ENCODE results near the gene TPCN2.

TPCN2 gene

DNA sequence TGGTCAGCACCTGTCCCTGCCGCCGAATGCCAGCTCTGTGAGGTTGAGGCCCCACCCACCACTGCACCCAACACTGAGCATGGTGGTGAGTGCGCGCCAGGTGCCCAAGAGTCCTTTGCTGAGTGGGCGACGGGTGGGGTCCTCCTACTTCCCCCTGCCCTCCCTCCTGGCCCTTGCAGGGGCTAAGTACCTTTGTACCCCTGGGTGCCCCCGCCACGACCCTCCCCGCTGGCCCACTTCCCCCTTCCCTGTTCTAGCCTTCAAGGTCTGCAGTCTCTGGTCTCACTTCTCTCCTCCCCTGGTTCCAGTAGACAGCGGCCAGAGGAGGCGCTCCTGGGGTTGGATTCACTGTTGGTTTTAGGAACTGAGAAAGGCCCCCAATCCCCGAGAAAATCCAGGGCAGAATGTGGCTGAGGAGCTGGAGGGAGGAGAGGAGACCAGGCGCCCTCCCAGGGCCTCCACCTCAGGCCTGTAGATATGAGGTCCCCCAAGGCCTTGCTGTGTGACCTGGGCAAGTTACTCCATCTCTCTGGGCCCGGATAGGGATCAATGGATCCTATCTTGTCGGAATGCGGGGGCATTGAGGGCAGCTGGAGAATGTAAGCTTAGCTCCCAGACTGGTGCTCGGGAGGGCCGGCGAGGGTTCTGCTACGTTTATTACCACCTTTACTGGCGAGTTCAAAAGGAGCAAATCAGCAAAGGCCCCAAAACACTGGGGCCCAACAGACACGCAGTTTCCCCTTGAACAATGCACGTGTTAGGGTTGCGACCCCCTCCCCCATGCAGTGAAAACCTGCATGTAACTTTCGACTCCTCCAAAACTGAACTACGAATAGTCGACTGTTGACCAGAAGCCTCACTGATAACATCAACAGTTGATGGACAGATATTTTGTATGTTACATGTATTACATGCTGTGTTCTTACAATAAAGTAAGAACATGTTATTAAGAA, 75.1 kb downstream of the TPCN2 start:
- H3K79me1 ChIP-seq (replicated peaks; ENCODE audit: low read length, poor library complexity, severe bottlenecking): no peaks in the 10 kb centered on the region
- no peaks in the 10 kb centered on the region for H3K36me3 ChIP-seq (ENCODE audit: control insufficient read depth in 1 of 2, insufficient read depth in 2 of 2, low read depth in 1 of 2, low read length in 2 of 2)
- H4K91ac ChIP-seq (ENCODE audit: low read length): peak overlapping the region; percentile 90
- peaks cover 20% of the 10 kb centered on the region for H3K9me3 ChIP-seq (ENCODE audit: control insufficient read depth, low read length)
- no peak overlapping the region for H3K9ac ChIP-seq (ENCODE audit: low read length)
- H3K4me1 ChIP-seq (ENCODE audit: control insufficient read depth, insufficient read depth, low read depth, low read length): peaks cover 31% of the 10 kb centered on the region
- no peak overlapping the region for H2AFZ ChIP-seq (ENCODE audit: low read depth, low read length)
- H3K4me3 ChIP-seq (ENCODE audit: insufficient read depth in 1 of 2, low read depth in 1 of 2, low read length in 2 of 2): no peak overlapping the region
- peaks cover 9 to 14% of the 10 kb centered on the region in 2 experiments for H3K27me3 ChIP-seq (ENCODE audit: control insufficient read depth in 1 of 2, insufficient read depth in 1 of 2, low read length in 2 of 2)
- peak overlapping the region; percentile 66 for H2BK120ac ChIP-seq (ENCODE audit: low read depth, low read length)
- H2AK5ac ChIP-seq (ENCODE audit: low read length, severe bottlenecking): peak overlapping the region; percentile 59
- H3K27ac ChIP-seq (ENCODE audit: low read length, poor library complexity, severe bottlenecking): no peak overlapping the region
- H4K8ac ChIP-seq (ENCODE audit: low read length): peak overlapping the region; percentile 91
- H3K4me2 ChIP-seq (ENCODE audit: low read length, poor library complexity, severe bottlenecking): peak overlapping the region; percentile 50
- WGBS: 71% methylated on average over 25 of the region's 27 CpGs
- peak overlapping the region; percentile 44 to 55 for H3K18ac ChIP-seq (ENCODE audit: low read depth in 1 of 2, low read length in 2 of 2)
- H2BK12ac ChIP-seq (ENCODE audit: low read length in 2 of 2): peak overlapping the region; percentile 29 to 57
- H3K4ac ChIP-seq (ENCODE audit: low read depth in 1 of 2, low read length in 2 of 2): peak overlapping the region in 1 of 2 experiments; percentile 81
- H2BK15ac ChIP-seq (ENCODE audit: low read depth, poor library complexity, severe bottlenecking): peak overlapping the region; percentile 77
- no peak for DNase-seq
- H3K14ac ChIP-seq (ENCODE audit: low read length in 2 of 2): peak overlapping the region in 1 of 2 experiments; percentile 12
- H2BK5ac ChIP-seq (ENCODE audit: low read depth, low read length, poor library complexity, severe bottlenecking): no peak overlapping the region
- H3K23ac ChIP-seq (ENCODE audit: low read length in 2 of 2): peak overlapping the region in 1 of 2 experiments; percentile 16

DNA sequence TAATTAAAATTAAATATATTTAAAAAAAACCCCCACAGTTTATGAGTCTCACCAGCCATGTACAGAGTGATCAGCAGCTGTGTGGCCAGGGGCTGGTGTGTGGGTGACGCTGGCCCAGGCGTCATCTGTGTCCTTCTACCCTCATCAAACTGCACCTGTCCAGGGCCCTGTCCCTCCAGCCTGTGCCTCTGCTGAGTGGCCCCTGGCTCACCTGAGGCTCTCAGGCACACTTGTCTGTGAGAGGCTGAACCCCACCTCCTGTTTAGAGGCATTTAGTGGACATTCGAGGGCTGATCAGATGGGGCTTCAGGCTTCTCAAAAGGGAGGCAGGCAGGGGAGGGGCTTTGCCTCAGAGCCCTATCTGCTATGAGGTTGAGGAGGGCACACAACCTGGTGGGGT, 77.1 kb downstream of the TPCN2 start:
- Histone ChIP-seq H4K8ac (ENCODE audit: low read length) (no peak overlapping the region), H3K18ac (ENCODE audit: low read depth in 1 of 2, low read length in 2 of 2) (no peak overlapping the region), H3K14ac (ENCODE audit: low read length in 2 of 2) (no peak overlapping the region), H3K4me1 (ENCODE audit: control insufficient read depth, insufficient read depth, low read depth, low read length) (peaks cover 37% of the 10 kb centered on the region), H3K23ac (ENCODE audit: low read length in 2 of 2) (no peak overlapping the region), H2BK12ac (ENCODE audit: low read length in 2 of 2) (no peak overlapping the region), H3K9me3 (ENCODE audit: control insufficient read depth, low read length) (peaks cover 14% of the 10 kb centered on the region), H3K36me3 (ENCODE audit: control insufficient read depth in 1 of 2, insufficient read depth in 2 of 2, low read depth in 1 of 2, low read length in 2 of 2) (no peaks in the 10 kb centered on the region), H4K91ac (ENCODE audit: low read length) (no peak overlapping the region), H3K27ac (ENCODE audit: low read length, poor library complexity, severe bottlenecking) (no peak overlapping the region), H3K9ac (ENCODE audit: low read length) (no peak overlapping the region), H2BK15ac (ENCODE audit: low read depth, poor library complexity, severe bottlenecking) (no peak overlapping the region), H2AFZ (ENCODE audit: low read depth, low read length) (no peak overlapping the region), H3K4me3 (ENCODE audit: insufficient read depth in 1 of 2, low read depth in 1 of 2, low read length in 2 of 2) (no peak overlapping the region), H2BK120ac (ENCODE audit: low read depth, low read length) (no peak overlapping the region), H3K27me3 (ENCODE audit: control insufficient read depth in 1 of 2, insufficient read depth in 1 of 2, low read length in 2 of 2) (peaks cover 9 to 14% of the 10 kb centered on the region in 2 experiments), H2AK5ac (ENCODE audit: low read length, severe bottlenecking) (no peak overlapping the region), H2BK5ac (ENCODE audit: low read depth, low read length, poor library complexity, severe bottlenecking) (no peak overlapping the region), H3K79me1 (replicated peaks; ENCODE audit: low read length, poor library complexity, severe bottlenecking) (no peaks in the 10 kb centered on the region), H3K4ac (ENCODE audit: low read depth in 1 of 2, low read length in 2 of 2) (no peak overlapping the region), H3K4me2 (ENCODE audit: low read length, poor library complexity, severe bottlenecking) (no peak overlapping the region)
- WGBS: 92% methylated on average over 3 of the region's 3 CpGs
- DNase-seq: no peak

DNA sequence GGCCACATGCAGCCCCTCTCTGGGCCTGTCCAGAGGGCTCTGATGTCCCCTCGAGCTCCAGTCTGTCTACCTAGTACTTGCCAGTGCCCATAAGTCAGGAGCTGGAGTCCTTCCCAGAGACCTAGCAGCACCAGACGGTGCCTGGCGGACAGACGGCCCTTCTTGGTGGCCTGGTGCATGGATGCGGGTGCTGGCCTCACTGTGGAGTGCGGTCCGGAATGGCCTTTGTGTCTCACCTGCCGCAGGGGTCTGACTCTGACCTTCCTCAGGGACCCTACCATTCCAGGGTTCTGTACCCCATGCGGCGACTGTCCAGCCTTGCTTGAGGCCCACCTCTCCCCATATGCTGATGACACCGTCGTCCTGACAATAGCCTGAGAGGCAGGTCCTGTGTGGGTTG, 77.6 kb downstream of the TPCN2 start:
- H3K18ac ChIP-seq (ENCODE audit: low read depth in 1 of 2, low read length in 2 of 2): no peak overlapping the region
- H2BK5ac ChIP-seq (ENCODE audit: low read depth, low read length, poor library complexity, severe bottlenecking): no peak overlapping the region
- no peak overlapping the region for H2BK12ac ChIP-seq (ENCODE audit: low read length in 2 of 2)
- H2AFZ ChIP-seq (ENCODE audit: low read depth, low read length): no peak overlapping the region
- H3K14ac ChIP-seq (ENCODE audit: low read length in 2 of 2): no peak overlapping the region
- peaks cover 9 to 14% of the 10 kb centered on the region in 2 experiments for H3K27me3 ChIP-seq (ENCODE audit: control insufficient read depth in 1 of 2, insufficient read depth in 1 of 2, low read length in 2 of 2)
- no peak overlapping the region for H3K4ac ChIP-seq (ENCODE audit: low read depth in 1 of 2, low read length in 2 of 2)
- no peak overlapping the region for H2BK15ac ChIP-seq (ENCODE audit: low read depth, poor library complexity, severe bottlenecking)
- no peak overlapping the region for H2BK120ac ChIP-seq (ENCODE audit: low read depth, low read length)
- no peaks in the 10 kb centered on the region for H3K79me1 ChIP-seq (replicated peaks; ENCODE audit: low read length, poor library complexity, severe bottlenecking)
- no peak overlapping the region for H4K91ac ChIP-seq (ENCODE audit: low read length)
- no peak for DNase-seq
- no peak overlapping the region for H2AK5ac ChIP-seq (ENCODE audit: low read length, severe bottlenecking)
- WGBS: 89% methylated on average over 12 of the region's 12 CpGs
- H3K23ac ChIP-seq (ENCODE audit: low read length in 2 of 2): no peak overlapping the region
- H3K9ac ChIP-seq (ENCODE audit: low read length): no peak overlapping the region
- H3K36me3 ChIP-seq (ENCODE audit: control insufficient read depth in 1 of 2, insufficient read depth in 2 of 2, low read depth in 1 of 2, low read length in 2 of 2): no peaks in the 10 kb centered on the region
- no peak overlapping the region for H4K8ac ChIP-seq (ENCODE audit: low read length)
- no peak overlapping the region for H3K4me3 ChIP-seq (ENCODE audit: insufficient read depth in 1 of 2, low read depth in 1 of 2, low read length in 2 of 2)
- no peak overlapping the region for H3K4me2 ChIP-seq (ENCODE audit: low read length, poor library complexity, severe bottlenecking)
- no peak overlapping the region for H3K27ac ChIP-seq (ENCODE audit: low read length, poor library complexity, severe bottlenecking)
- H3K4me1 ChIP-seq (ENCODE audit: control insufficient read depth, insufficient read depth, low read depth, low read length): peaks cover 36% of the 10 kb centered on the region
- H3K9me3 ChIP-seq (ENCODE audit: control insufficient read depth, low read length): peaks cover 14% of the 10 kb centered on the region

DNA sequence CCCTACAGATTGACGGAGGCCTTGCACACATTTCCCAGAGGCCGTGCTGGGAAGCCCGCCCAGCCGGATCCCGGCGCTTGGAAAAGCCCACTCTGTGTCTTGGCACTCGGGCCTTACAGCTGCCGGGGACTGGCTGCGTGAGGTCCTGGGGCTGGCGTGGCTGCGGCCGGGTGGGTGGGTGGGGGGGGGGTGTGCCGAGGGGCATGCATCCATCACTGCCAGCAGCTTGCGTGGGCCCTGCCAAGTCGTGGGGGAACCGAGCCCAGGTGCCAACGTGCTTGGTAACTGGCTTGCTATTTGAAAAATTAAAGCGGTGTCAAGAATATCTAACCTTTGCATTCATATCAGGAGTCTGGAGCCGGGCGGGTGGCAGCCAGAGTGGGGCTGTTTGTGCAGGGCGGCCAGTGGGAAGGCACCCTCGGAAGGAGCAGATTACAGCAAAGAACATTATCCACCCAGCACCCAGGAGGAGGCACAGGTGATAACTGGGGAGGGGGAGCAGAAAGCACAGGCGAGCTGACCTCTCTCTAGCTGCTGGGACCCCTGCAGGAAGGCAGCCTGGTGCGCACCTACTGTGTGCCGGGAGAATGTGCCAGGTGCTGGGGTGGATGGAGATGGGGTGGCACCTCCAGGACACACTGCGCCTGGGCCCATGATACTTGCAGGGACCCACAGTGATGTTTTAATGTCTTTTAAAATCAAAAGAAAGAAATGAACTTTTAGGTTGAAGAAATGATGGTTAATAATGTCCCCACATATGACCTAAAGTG, 78.5 kb downstream of the TPCN2 start:
- no peak overlapping the region for H3K4me2 ChIP-seq (ENCODE audit: low read length, poor library complexity, severe bottlenecking)
- H2BK12ac ChIP-seq (ENCODE audit: low read length in 2 of 2): no peak overlapping the region
- no peak overlapping the region for H4K91ac ChIP-seq (ENCODE audit: low read length)
- peaks cover 14% of the 10 kb centered on the region for H3K9me3 ChIP-seq (ENCODE audit: control insufficient read depth, low read length)
- H3K36me3 ChIP-seq (ENCODE audit: control insufficient read depth in 1 of 2, insufficient read depth in 2 of 2, low read depth in 1 of 2, low read length in 2 of 2): no peaks in the 10 kb centered on the region
- H3K18ac ChIP-seq (ENCODE audit: low read depth in 1 of 2, low read length in 2 of 2): no peak overlapping the region
- no peak overlapping the region for H3K27ac ChIP-seq (ENCODE audit: low read length, poor library complexity, severe bottlenecking)
- no peak overlapping the region for H2BK120ac ChIP-seq (ENCODE audit: low read depth, low read length)
- H3K27me3 ChIP-seq (ENCODE audit: control insufficient read depth in 1 of 2, insufficient read depth in 1 of 2, low read length in 2 of 2): peaks cover 10 to 18% of the 10 kb centered on the region in 2 experiments
- no peak overlapping the region for H3K4me3 ChIP-seq (ENCODE audit: insufficient read depth in 1 of 2, low read depth in 1 of 2, low read length in 2 of 2)
- H3K23ac ChIP-seq (ENCODE audit: low read length in 2 of 2): no peak overlapping the region
- H3K4ac ChIP-seq (ENCODE audit: low read depth in 1 of 2, low read length in 2 of 2): no peak overlapping the region
- H2AFZ ChIP-seq (ENCODE audit: low read depth, low read length): no peak overlapping the region
- no peak overlapping the region for H3K14ac ChIP-seq (ENCODE audit: low read length in 2 of 2)
- H2BK5ac ChIP-seq (ENCODE audit: low read depth, low read length, poor library complexity, severe bottlenecking): no peak overlapping the region
- H2AK5ac ChIP-seq (ENCODE audit: low read length, severe bottlenecking): no peak overlapping the region
- H2BK15ac ChIP-seq (ENCODE audit: low read depth, poor library complexity, severe bottlenecking): no peak overlapping the region
- no peaks in the 10 kb centered on the region for H3K79me1 ChIP-seq (replicated peaks; ENCODE audit: low read length, poor library complexity, severe bottlenecking)
- WGBS: 92% methylated on average over 26 of the region's 26 CpGs
- H3K9ac ChIP-seq (ENCODE audit: low read length): no peak overlapping the region
- no peak for DNase-seq
- H3K4me1 ChIP-seq (ENCODE audit: control insufficient read depth, insufficient read depth, low read depth, low read length): peaks cover 30% of the 10 kb centered on the region
- no peak overlapping the region for H4K8ac ChIP-seq (ENCODE audit: low read length)
